ENCODE measurements around the gene SPATS2L. TPM values are rescaled to one million over a fixed set of nuclear protein-coding genes. Genes with fewer than 3 reads are reported as not detected.
A peak's percentile ranks its signal among the peaks of the same experiment; 100 is the strongest.

Gene SPATS2L
- total RNA-seq, 1 experiment from 2014 or later = 174 TPM

DNA sequence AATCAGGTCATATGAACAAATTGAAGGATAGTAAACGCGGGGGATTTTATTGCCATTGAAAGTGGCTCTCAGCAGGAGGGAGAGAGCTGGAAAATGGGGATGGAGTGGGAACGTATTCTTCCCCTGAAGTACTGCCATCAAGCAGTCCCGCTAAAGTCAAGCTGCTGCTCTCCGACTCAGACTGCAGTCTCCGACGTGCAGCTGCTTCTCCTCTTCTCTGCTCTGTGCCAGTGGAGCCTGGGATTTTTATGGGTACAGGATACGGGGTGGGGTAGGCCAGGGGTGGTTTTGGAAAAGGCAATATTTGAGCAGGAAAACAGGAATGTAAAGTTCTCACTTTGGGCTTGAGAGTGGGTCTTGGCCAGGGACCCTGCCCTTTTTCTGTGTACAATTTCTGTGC, 170.3 kb downstream of the SPATS2L start:
- intact Hi-C loops (cut with micrococcal nuclease) = no loop called here
- H3K4me2 ChIP-seq (ENCODE audit: low read length) = no peak overlapping the region
- no peaks in the 10 kb centered on the region for H3K79me2 ChIP-seq (ENCODE audit: low read length)
- TF ChIP-seq EZH2phosphoT487 (IDR thresholded peaks at IDR 0.05; ENCODE audit: borderline replicate concordance, low read length) (no peak), EZH2 (IDR thresholded peaks at IDR 0.05; ENCODE audit: low read length, unreplicated experiment) (no peak), CTCF (conservative IDR thresholded peaks at IDR 0.05; ENCODE audit: low read depth, low read length) (no peak)
- H3K36me3 ChIP-seq (ENCODE audit: low read depth, low read length) = peaks cover 54% of the 10 kb centered on the region
- no peaks in the 10 kb centered on the region for H3F3A ChIP-seq (ENCODE audit: low read length, unreplicated experiment)
- no peak overlapping the region for H3K4me3 ChIP-seq (ENCODE audit: low read length)
- DNase-seq = no peak
- ChIA-PET POLR2A (ENCODE audit: unreplicated experiment) (interaction anchor here (0.7 kb wide), 1 partner anchor 170 kb away, joined by 4 read pairs; the partner anchor contains the start of gene SPATS2L), CTCF (interaction anchor here (0.6 kb wide), 2 partner anchors 45 to 506 kb away, joined by 3 read pairs; no protein-coding TSS in a partner anchor)
- no TSS peak for BruUV-seq (replicated peaks)
- no peaks in the 10 kb centered on the region for H3K9me3 ChIP-seq (ENCODE audit: low read length)
- no peak overlapping the region for H3K27ac ChIP-seq (ENCODE audit: low read length)
- no peaks in the 10 kb centered on the region for H3K9me2 ChIP-seq (replicated peaks; ENCODE audit: low read length)
- H4K20me1 ChIP-seq (ENCODE audit: low read length) = no peaks in the 10 kb centered on the region
- no peaks in the 10 kb centered on the region for H3K27me3 ChIP-seq (ENCODE audit: low read length)
- no peak overlapping the region for H3K9ac ChIP-seq (ENCODE audit: low read length)
- peaks cover 36% of the 10 kb centered on the region for H3K4me1 ChIP-seq (ENCODE audit: insufficient read depth, low read length)
- ATAC-seq = no peak
- H2AFZ ChIP-seq (ENCODE audit: low read length) = no peak overlapping the region

- DNase-seq (no peak), ATAC-seq (no peak)
- H4K20me1 ChIP-seq (ENCODE audit: low read length) = no peaks in the 10 kb centered on the region
- no peaks in the 10 kb centered on the region for H3F3A ChIP-seq (ENCODE audit: low read length, unreplicated experiment)
- no peaks in the 10 kb centered on the region for H3K9me3 ChIP-seq (ENCODE audit: low read length)
- ChIA-PET POLR2A (ENCODE audit: unreplicated experiment) (no interaction called here), CTCF (no interaction called here)
- H3K4me1 ChIP-seq (ENCODE audit: insufficient read depth, low read length) = peaks cover 36% of the 10 kb centered on the region
- H3K9me2 ChIP-seq (replicated peaks; ENCODE audit: low read length) = no peaks in the 10 kb centered on the region
- TSS peak; percentile 42 for BruUV-seq (replicated peaks)
- intact Hi-C loops (cut with micrococcal nuclease) = no loop called here
- H3K27me3 ChIP-seq (ENCODE audit: low read length) = no peaks in the 10 kb centered on the region
- H2AFZ ChIP-seq (ENCODE audit: low read length) = no peak overlapping the region
- TF ChIP-seq CTCF (conservative IDR thresholded peaks at IDR 0.05; ENCODE audit: low read depth, low read length) (no peak), EZH2phosphoT487 (IDR thresholded peaks at IDR 0.05; ENCODE audit: borderline replicate concordance, low read length) (no peak), EZH2 (IDR thresholded peaks at IDR 0.05; ENCODE audit: low read length, unreplicated experiment) (no peak)
- no peak overlapping the region for H3K4me3 ChIP-seq (ENCODE audit: low read length)
- no peak overlapping the region for H3K9ac ChIP-seq (ENCODE audit: low read length)
- no peak overlapping the region for H3K4me2 ChIP-seq (ENCODE audit: low read length)
- no peak overlapping the region for H3K27ac ChIP-seq (ENCODE audit: low read length)
- peaks cover 45% of the 10 kb centered on the region for H3K36me3 ChIP-seq (ENCODE audit: low read depth, low read length)
- H3K79me2 ChIP-seq (ENCODE audit: low read length) = no peaks in the 10 kb centered on the region
These were observed 171.2 kb downstream of the SPATS2L start for GRCh38 chr2:200477667-200478131.

GRCh38 chr2:200479692-200480265, 173.3 kb downstream of the SPATS2L start:
- peak; percentile 76 for ATAC-seq
- CTCF ChIA-PET = interaction anchor here (0.5 kb wide), 1 partner anchor 41 kb away, joined by 4 read pairs; no protein-coding TSS in a partner anchor

More at GRCh38 chr2:200479692-200480265, 173.3 kb downstream of the SPATS2L start:
- Histone ChIP-seq H3K9ac (ENCODE audit: low read length) (no peak overlapping the region), H3K9me3 (ENCODE audit: low read length) (no peaks in the 10 kb centered on the region), H3F3A (ENCODE audit: low read length, unreplicated experiment) (no peaks in the 10 kb centered on the region), H3K4me3 (ENCODE audit: low read length) (no peak overlapping the region), H3K4me1 (ENCODE audit: insufficient read depth, low read length) (peaks cover 50% of the 10 kb centered on the region), H3K27me3 (ENCODE audit: low read length) (no peaks in the 10 kb centered on the region), H4K20me1 (ENCODE audit: low read length) (no peaks in the 10 kb centered on the region), H3K79me2 (ENCODE audit: low read length) (no peaks in the 10 kb centered on the region), H2AFZ (ENCODE audit: low read length) (no peak overlapping the region), H3K9me2 (replicated peaks; ENCODE audit: low read length) (no peaks in the 10 kb centered on the region), H3K4me2 (ENCODE audit: low read length) (peak overlapping the region; percentile 34), H3K27ac (ENCODE audit: low read length) (peak overlapping the region; percentile 56), H3K36me3 (ENCODE audit: low read depth, low read length) (peaks cover 29% of the 10 kb centered on the region)
- BruUV-seq (replicated peaks) = no TSS peak
- no peak for TF ChIP-seq EZH2 (IDR thresholded peaks at IDR 0.05; ENCODE audit: low read length, unreplicated experiment)
- TF ChIP-seq CTCF (conservative IDR thresholded peaks at IDR 0.05; ENCODE audit: low read depth, low read length) = no peak
- TF ChIP-seq EZH2phosphoT487 (IDR thresholded peaks at IDR 0.05; ENCODE audit: borderline replicate concordance, low read length) = no peak
- DNase-seq = peak; percentile 87
- POLR2A ChIA-PET (ENCODE audit: unreplicated experiment) = interaction anchor here (0.6 kb wide), 2 partner anchors 160 to 525 kb away, joined by 3 to 4 read pairs; no protein-coding TSS in a partner anchor
- intact Hi-C loops (cut with micrococcal nuclease) = loop anchor here (2.0 to 5.0 kb wide), 2 partner anchors 48 to 171 kb away; partner anchors contain the start of gene SGO2
